Measurements from ENCODE around the gene CACYBP.
"Not testable (repeated sequence)": the region's sequence is repeated elsewhere in the genome, so short reads cannot be mapped to it uniquely, and the experiment has no call there.

GRCh38 chr1:175044591-175044990, 44.8 kb downstream of the CACYBP start:
- TF ChIP-seq YY1 (IDR thresholded peaks at IDR 0.05; ENCODE audit: extremely low read depth, insufficient replicate concordance, low read depth, low read length); POLR2A (IDR thresholded peaks at IDR 0.05; ENCODE audit: borderline replicate concordance, extremely low read depth, insufficient read depth, insufficient read length); CTCF (IDR thresholded peaks at IDR 0.05 in 2 of 3, conservative IDR thresholded peaks at IDR 0.05 in 1 of 3; ENCODE audit: borderline replicate concordance in 1 of 3, insufficient read depth in 1 of 3, low read depth in 2 of 3, low read length in 2 of 3); JUND (IDR thresholded peaks at IDR 0.05); ELF1 (IDR thresholded peaks at IDR 0.05; ENCODE audit: borderline replicate concordance, low read depth); POLR2AphosphoS5 (IDR thresholded peaks at IDR 0.05; ENCODE audit: low read depth, low read length); REST (IDR thresholded peaks at IDR 0.05; ENCODE audit: low read depth); SP1 (IDR thresholded peaks at IDR 0.05; ENCODE audit: low read depth); ZNF274 (IDR thresholded peaks at IDR 0.05; ENCODE audit: low read depth, low read length); EZH2 (IDR thresholded peaks at IDR 0.05); SIN3A (IDR thresholded peaks at IDR 0.05; ENCODE audit: low read depth); EZH2phosphoT487 (IDR thresholded peaks at IDR 0.05; ENCODE audit: borderline replicate concordance): not testable (repeated sequence)
- TF ChIP-seq, protein P1, sequence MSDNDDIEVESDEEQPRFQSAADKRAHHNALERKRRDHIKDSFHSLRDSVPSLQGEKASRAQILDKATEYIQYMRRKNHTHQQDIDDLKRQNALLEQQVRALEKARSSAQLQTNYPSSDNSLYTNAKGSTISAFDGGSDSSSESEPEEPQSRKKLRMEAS (IDR thresholded peaks at IDR 0.05): not testable (repeated sequence)
- TF ChIP-seq, protein P2, sequence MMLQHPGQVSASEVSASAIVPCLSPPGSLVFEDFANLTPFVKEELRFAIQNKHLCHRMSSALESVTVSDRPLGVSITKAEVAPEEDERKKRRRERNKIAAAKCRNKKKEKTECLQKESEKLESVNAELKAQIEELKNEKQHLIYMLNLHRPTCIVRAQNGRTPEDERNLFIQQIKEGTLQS (IDR thresholded peaks at IDR 0.05): not testable (repeated sequence)
